ENCODE measurements around the gene IL10RA. TPM values are rescaled to one million over a fixed set of nuclear protein-coding genes. Genes with fewer than 3 reads are reported as not detected.

Gene IL10RA
- total and polyA plus RNA-seq, 2 donors: 22.7 to 24.2 TPM

DNA sequence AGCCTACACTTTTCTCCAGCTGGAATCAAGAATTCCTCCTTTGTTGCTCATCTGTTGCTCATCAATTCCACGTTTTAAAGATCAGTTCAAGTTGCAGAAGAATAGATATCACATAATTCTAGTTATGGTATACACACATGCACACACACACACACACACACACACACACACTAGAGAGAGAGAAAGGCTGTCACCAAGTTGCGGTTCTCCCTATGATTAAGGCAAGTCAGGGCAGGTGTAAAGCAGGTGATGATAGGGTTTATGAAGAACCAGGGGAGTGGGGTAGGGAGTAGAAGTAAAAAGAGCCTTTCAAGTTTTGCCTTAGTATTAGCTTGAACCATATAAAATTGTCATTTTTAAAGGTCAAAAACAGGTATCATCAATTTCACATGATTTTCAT is 59.0 kb downstream of the IL10RA start:
- Histone ChIP-seq H3K4me1 (ENCODE audit: control insufficient read depth in 2 of 2, insufficient read depth in 2 of 2, low read length in 2 of 2) (peaks cover 19 to 45% of the 10 kb centered on the region in 2 donors), H3K4me3 (ENCODE audit: low read length in 2 of 2) (no peak overlapping the region), H3K36me3 (ENCODE audit: control insufficient read depth in 2 of 2, insufficient read depth in 2 of 2, low read length in 1 of 2) (no peaks in the 10 kb centered on the region), H3K27me3 (ENCODE audit: control insufficient read depth in 2 of 2, insufficient read depth in 1 of 2, low read length in 1 of 2) (no peaks in the 10 kb centered on the region), H3K9me3 (ENCODE audit: control insufficient read depth in 2 of 2, insufficient read depth in 1 of 2, low read length in 1 of 2) (no peaks in the 10 kb centered on the region), H3K27ac (ENCODE audit: low read depth in 1 of 2, low read length in 1 of 2) (peak overlapping the region in 1 of 2 donors; percentile 54)
- DNase-seq (ENCODE audit: low read depth in 6 of 9, low spot score in 9 of 9): peak in 1 of 9 donors; percentile 44
- WGBS: 94% methylated on average over 2 of the region's 2 CpGs

- Histone ChIP-seq H3K36me3 (ENCODE audit: control insufficient read depth in 2 of 2, insufficient read depth in 2 of 2, low read length in 1 of 2) (no peaks in the 10 kb centered on the region), H3K9me3 (ENCODE audit: control insufficient read depth in 2 of 2, insufficient read depth in 1 of 2, low read length in 1 of 2) (no peaks in the 10 kb centered on the region), H3K27ac (ENCODE audit: low read depth in 1 of 2, low read length in 1 of 2) (peak overlapping the region; percentile 54 to 67), H3K4me1 (ENCODE audit: control insufficient read depth in 2 of 2, insufficient read depth in 2 of 2, low read length in 2 of 2) (peaks cover 30 to 56% of the 10 kb centered on the region in 2 donors), H3K27me3 (ENCODE audit: control insufficient read depth in 2 of 2, insufficient read depth in 1 of 2, low read length in 1 of 2) (no peaks in the 10 kb centered on the region), H3K4me3 (ENCODE audit: low read length in 2 of 2) (no peak overlapping the region)
- 56% methylated on average over 5 of the region's 5 CpGs for WGBS
- DNase-seq (ENCODE audit: low read depth in 6 of 9, low spot score in 9 of 9): peak in 3 of 9 donors; percentile 30 to 65 (median 48)
Measured at GRCh38 chr11:118046051-118046963, 60.1 kb downstream of the IL10RA start.

DNA sequence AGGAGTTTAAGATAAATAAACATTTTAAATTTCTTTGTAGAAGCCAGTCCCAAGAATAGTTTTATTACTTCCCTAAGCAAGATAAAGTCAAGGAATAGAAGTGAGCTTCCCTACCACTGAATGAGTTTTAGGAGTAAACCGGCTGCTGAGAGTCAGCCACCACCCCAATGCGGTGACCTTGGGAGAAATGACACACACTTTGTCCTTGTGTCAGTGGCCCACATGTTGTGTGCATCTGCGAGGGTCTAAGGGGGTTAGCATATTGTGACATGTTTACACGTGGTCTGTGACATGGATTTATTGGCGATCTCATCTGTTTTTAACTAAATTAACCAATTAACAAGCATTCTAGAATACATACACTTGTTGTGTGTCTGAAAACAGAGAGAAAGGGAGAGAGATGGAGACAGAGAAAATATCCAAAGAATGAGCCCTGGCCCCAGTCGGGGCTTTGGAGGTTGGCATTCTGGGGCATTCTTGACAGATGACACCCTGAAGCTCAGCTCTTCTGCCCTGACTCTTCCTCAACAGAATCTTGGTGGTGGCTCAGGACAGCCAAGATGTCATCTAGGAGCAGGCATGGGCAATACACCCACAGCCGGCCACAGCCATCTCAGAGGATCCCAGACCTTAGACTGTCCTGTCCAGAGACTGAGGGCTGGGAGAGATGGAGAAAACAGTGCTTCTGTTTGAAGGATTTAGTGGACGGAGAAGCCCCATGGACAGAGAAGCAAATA is 60.9 kb downstream of the IL10RA start:
- no peak overlapping the region for H3K4me3 ChIP-seq (ENCODE audit: low read length in 2 of 2)
- no peak for DNase-seq (ENCODE audit: low read depth in 6 of 9, low spot score in 9 of 9)
- H3K27ac ChIP-seq (ENCODE audit: low read depth in 1 of 2, low read length in 1 of 2): peak overlapping the region in 1 of 2 donors; percentile 27
- 98% methylated on average over 8 of the region's 8 CpGs for WGBS
- H3K36me3 ChIP-seq (ENCODE audit: control insufficient read depth in 2 of 2, insufficient read depth in 2 of 2, low read length in 1 of 2): no peaks in the 10 kb centered on the region
- H3K27me3 ChIP-seq (ENCODE audit: control insufficient read depth in 2 of 2, insufficient read depth in 1 of 2, low read length in 1 of 2): no peaks in the 10 kb centered on the region
- H3K9me3 ChIP-seq (ENCODE audit: control insufficient read depth in 2 of 2, insufficient read depth in 1 of 2, low read length in 1 of 2): no peaks in the 10 kb centered on the region
- peaks cover 38 to 64% of the 10 kb centered on the region in 2 donors for H3K4me1 ChIP-seq (ENCODE audit: control insufficient read depth in 2 of 2, insufficient read depth in 2 of 2, low read length in 2 of 2)

- Histone ChIP-seq H3K36me3 (ENCODE audit: control insufficient read depth in 2 of 2, insufficient read depth in 2 of 2, low read length in 1 of 2) (no peaks in the 10 kb centered on the region), H3K27ac (ENCODE audit: low read depth in 1 of 2, low read length in 1 of 2) (no peak overlapping the region), H3K4me1 (ENCODE audit: control insufficient read depth in 2 of 2, insufficient read depth in 2 of 2, low read length in 2 of 2) (peaks cover 44 to 70% of the 10 kb centered on the region in 2 donors), H3K4me3 (ENCODE audit: low read length in 2 of 2) (no peak overlapping the region), H3K27me3 (ENCODE audit: control insufficient read depth in 2 of 2, insufficient read depth in 1 of 2, low read length in 1 of 2) (no peaks in the 10 kb centered on the region), H3K9me3 (ENCODE audit: control insufficient read depth in 2 of 2, insufficient read depth in 1 of 2, low read length in 1 of 2) (no peaks in the 10 kb centered on the region)
- WGBS: 95% methylated on average over 4 of the region's 4 CpGs
- DNase-seq (ENCODE audit: low read depth in 6 of 9, low spot score in 9 of 9): no peak
Measured at GRCh38 chr11:118047749-118048148, 61.6 kb downstream of the IL10RA start.

DNA sequence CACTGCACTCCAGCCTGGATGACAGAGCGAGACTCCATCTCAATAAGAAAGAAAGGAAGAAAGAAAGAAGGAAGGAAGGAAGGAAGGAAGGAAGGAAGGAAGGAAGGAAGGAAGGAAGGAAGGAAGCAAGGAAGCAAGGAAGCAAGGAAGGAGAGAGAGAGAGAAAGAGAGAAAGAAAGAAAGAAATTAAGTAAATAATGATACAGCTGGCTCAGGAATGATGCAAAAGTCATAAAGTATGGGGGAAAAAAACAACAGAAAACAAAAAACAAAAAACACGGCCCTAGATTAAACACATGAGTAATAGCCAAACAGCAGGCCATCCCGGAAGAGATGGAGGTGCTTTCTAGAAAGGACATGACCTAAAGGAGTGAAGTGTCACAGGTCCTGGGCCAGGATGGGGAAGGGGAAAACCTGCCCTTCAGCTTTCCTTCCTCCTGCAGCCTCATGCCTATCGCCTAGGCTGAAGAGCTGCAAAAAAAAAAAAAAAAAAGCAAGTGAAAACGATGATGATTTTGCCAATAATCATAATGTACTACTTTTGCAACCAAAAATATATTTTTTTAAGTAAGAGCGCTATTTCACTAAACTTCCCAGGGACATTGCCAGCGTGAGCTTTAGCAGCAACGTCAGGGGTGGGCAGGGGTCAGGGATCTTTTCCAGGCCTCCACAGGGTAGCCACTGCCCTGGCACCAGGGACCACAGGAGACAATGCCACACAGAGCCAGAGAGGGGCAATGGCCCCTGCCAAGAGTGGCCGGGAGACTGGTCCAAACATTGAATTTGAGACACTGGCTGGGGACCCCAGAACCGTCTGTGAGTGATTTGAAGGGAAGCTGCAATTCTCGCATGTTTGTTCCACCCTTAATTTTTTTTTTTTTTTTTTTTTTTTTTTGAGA is 62.5 kb downstream of the IL10RA start:
- Histone ChIP-seq H3K4me1 (ENCODE audit: control insufficient read depth in 2 of 2, insufficient read depth in 2 of 2, low read length in 2 of 2) (peaks cover 44 to 76% of the 10 kb centered on the region in 2 donors), H3K36me3 (ENCODE audit: control insufficient read depth in 2 of 2, insufficient read depth in 2 of 2, low read length in 1 of 2) (no peaks in the 10 kb centered on the region), H3K27ac (ENCODE audit: low read depth in 1 of 2, low read length in 1 of 2) (no peak overlapping the region), H3K9me3 (ENCODE audit: control insufficient read depth in 2 of 2, insufficient read depth in 1 of 2, low read length in 1 of 2) (no peaks in the 10 kb centered on the region), H3K27me3 (ENCODE audit: control insufficient read depth in 2 of 2, insufficient read depth in 1 of 2, low read length in 1 of 2) (no peaks in the 10 kb centered on the region), H3K4me3 (ENCODE audit: low read length in 2 of 2) (no peak overlapping the region)
- 88% methylated on average over 11 of the region's 11 CpGs for WGBS
- DNase-seq (ENCODE audit: low read depth in 6 of 9, low spot score in 9 of 9): no peak

- no peaks in the 10 kb centered on the region for H3K36me3 ChIP-seq (ENCODE audit: control insufficient read depth in 2 of 2, insufficient read depth in 2 of 2, low read length in 1 of 2)
- no peaks in the 10 kb centered on the region for H3K9me3 ChIP-seq (ENCODE audit: control insufficient read depth in 2 of 2, insufficient read depth in 1 of 2, low read length in 1 of 2)
- H3K4me3 ChIP-seq (ENCODE audit: low read length in 2 of 2): no peak overlapping the region
- H3K27ac ChIP-seq (ENCODE audit: low read depth in 1 of 2, low read length in 1 of 2): no peak overlapping the region
- H3K4me1 ChIP-seq (ENCODE audit: control insufficient read depth in 2 of 2, insufficient read depth in 2 of 2, low read length in 2 of 2): peaks cover 41 to 69% of the 10 kb centered on the region in 2 donors
- no peak for DNase-seq (ENCODE audit: low read depth in 6 of 9, low spot score in 9 of 9)
- H3K27me3 ChIP-seq (ENCODE audit: control insufficient read depth in 2 of 2, insufficient read depth in 1 of 2, low read length in 1 of 2): no peaks in the 10 kb centered on the region
- 99% methylated on average over 6 of the region's 6 CpGs for WGBS
Measured at GRCh38 chr11:118049771-118050170, 63.6 kb downstream of the IL10RA start.

DNA sequence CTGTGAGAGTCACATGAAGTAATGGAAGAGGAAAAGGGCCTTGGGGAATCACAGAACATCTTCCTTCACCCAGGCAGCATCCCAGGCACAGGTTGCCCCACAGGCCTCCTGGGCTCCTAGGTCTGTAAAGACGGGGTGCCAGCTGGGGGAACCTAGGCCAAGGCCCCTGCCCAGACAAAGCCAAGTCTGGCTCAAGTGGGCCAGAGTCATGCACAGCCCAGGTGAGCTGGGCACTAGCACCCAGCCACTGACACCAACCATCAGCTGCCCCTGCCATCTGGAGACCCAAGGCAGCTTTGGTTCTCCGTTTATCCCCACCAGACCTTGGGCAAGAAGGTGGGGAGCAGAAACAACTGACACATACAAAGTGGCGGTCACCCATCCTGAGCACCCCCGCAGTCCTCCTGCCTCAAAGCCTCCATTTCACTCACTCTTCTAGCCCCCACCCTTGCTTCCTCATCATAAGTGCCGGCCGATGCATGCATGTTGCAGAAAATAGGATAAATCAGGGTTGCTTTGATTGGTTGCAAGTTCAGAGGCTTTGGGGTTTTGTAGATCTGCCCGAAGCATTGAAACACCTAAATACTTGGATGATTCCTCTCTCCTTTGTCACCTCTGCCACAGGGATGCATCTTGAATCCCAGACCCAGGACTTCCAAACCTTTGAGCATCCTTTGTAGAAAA is 64.2 kb downstream of the IL10RA start:
- no peaks in the 10 kb centered on the region for H3K36me3 ChIP-seq (ENCODE audit: control insufficient read depth in 2 of 2, insufficient read depth in 2 of 2, low read length in 1 of 2)
- no peak overlapping the region for H3K27ac ChIP-seq (ENCODE audit: low read depth in 1 of 2, low read length in 1 of 2)
- H3K4me3 ChIP-seq (ENCODE audit: low read length in 2 of 2): no peak overlapping the region
- peaks cover 38 to 64% of the 10 kb centered on the region in 2 donors for H3K4me1 ChIP-seq (ENCODE audit: control insufficient read depth in 2 of 2, insufficient read depth in 2 of 2, low read length in 2 of 2)
- no peaks in the 10 kb centered on the region for H3K27me3 ChIP-seq (ENCODE audit: control insufficient read depth in 2 of 2, insufficient read depth in 1 of 2, low read length in 1 of 2)
- no peaks in the 10 kb centered on the region for H3K9me3 ChIP-seq (ENCODE audit: control insufficient read depth in 2 of 2, insufficient read depth in 1 of 2, low read length in 1 of 2)
- 97% methylated on average over 7 of the region's 7 CpGs for WGBS
- DNase-seq (ENCODE audit: low read depth in 6 of 9, low spot score in 9 of 9): no peak
